ENCODE results near the gene KCNMA1.

GRCh38 chr10:76920581-76920980, 717.0 kb downstream of the KCNMA1 start:
- TF ChIP-seq CTCF (IDR thresholded peaks at IDR 0.05) = no peak
- no peak for TF ChIP-seq POLR2A (IDR thresholded peaks at IDR 0.05)
